Measurements from ENCODE around the gene USP49.

DNA sequence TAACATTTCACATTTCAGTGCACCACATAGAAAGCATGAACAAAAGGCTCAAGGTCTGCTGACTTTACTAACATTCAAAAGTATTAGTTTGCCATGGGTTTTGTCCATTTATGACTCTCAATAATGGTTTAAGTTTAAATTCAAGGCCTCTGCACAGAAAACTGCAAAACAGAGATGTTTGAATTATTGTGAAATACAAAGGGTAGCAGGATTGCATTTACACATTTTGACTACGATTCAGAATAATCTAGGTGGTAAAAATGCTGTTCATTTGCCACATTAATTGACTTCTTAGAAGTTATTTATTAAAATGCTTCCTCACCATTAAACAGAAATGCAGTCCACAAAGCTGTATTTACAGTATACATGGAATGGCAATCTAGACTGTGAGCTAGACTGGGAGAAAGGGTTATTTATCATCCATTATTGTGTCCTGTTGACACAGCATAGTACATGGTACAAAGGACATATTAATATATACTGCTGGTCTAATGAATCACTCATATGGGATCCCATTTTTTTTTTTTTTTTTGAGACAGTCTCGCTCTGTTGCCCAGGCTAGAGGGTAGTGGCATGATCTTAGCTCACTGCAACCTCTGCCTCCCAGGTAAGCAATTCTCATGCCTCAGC, 18.0 kb downstream of the USP49 start:
- no peak for TF ChIP-seq POLR2A (IDR thresholded peaks at IDR 0.05)
- no peak for TF ChIP-seq CTCF (IDR thresholded peaks at IDR 0.05)

Data from transverse colon (tissue), 3 donors.